GM19193 (cell line): ENCODE measurements around the gene FRAT2.

Experiments
- POLR2A ChIP-seq: IDR thresholded peaks from 4 replicates; pipeline ENCODE4 v1.6.1; 2011; ENCODE audit not compliant: insufficient read depth, insufficient read length; ENCODE audit errors: extremely low read depth

Gene FRAT2

GRCh38 chr10:97334370-97335175, at the start of gene FRAT2:
TSS of gene FRAT2 (minus strand) at chr10:97334729. CDS start at chr10:97334572, 157 bp downstream.
- TF ChIP-seq POLR2A = peak; percentile 34

DNA sequence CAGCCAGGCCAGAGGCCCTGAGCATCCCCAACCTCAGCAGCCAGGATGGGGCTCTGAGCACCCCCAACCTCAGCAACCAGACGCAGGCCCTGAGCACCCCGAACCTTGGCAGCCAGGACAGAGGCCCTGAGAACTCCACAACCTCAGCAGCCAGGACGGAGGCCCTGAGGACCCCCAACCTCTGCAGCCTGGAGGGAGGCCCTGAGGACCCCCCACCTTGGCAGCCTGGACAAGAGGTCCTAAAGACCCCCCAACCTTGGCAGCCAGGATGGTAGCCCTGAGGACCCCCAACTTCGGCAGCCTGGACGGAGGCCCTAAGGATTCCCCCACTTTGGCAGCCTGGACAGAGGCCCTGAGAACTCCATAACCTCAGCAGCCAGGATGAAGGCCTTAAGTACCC, 49.6 kb upstream of the FRAT2 start:
- no peak for TF ChIP-seq POLR2A

- no peak for TF ChIP-seq POLR2A
Observed at GRCh38 chr10:97383159-97383558, 48.6 kb upstream of the FRAT2 start.

DNA sequence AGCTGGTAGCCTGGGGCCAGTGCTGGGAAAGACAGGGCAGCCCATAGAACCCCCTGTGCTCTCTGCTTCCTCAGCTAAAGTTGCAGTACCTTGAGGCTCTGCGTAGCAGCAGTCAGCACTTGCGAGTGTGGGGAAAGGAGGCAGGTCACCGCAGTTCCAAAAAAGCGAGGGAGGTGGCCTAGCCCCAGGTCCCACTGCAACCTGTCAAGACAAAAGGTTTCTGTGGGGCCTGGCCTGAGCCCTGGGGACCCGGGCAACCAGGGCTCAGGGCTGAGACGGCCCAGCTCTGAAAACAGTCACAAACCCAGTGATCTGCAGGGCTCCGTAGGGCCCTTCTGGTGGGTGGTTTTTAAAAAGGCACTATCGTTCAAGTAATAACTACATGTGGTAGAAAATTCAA, 47.1 kb upstream of the FRAT2 start:
- TF ChIP-seq POLR2A = no peak

DNA sequence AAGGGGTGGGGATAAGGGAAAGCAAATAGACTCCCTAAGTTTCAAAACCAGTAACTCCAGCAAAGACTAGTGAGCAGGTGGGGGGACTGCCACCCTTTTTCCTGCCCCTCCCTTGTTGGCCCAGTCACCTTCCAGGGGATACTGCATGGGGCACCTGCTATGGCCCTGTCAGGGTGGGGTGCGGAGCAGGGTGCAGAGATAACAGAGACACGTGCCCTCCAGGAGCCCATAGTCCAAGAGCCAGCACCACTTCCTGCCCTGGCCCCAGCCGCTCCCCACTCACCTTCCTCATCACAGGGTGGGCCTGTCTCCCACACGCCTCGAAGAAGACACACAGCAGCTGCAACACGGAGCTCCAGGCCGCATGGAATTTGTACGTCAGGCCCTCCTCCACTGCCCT, 46.0 kb upstream of the FRAT2 start:
- TF ChIP-seq POLR2A = no peak

GRCh38 chr10:97378933-97379921, 44.7 kb upstream of the FRAT2 start:
- TF ChIP-seq POLR2A = no peak

DNA sequence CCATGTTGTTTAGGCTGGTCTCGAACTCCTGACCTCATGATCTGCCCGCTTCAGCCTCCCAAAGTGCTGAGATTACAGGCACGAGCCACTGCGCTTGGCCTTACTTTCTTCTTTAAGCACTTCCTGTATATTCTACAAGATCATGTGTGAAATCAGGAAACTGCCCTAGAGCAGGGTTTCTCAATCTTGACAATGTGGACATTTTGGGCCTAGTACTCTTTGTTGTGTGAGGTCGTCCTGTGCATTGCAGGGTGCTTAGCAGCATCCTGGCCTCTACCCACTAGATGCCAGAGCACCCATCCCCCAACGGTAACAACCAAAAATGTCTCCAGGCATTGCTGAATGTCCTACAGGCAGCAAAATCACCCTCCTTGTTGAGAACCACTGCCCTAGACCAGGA, 41.9 kb upstream of the FRAT2 start:
- TF ChIP-seq POLR2A = no peak

DNA sequence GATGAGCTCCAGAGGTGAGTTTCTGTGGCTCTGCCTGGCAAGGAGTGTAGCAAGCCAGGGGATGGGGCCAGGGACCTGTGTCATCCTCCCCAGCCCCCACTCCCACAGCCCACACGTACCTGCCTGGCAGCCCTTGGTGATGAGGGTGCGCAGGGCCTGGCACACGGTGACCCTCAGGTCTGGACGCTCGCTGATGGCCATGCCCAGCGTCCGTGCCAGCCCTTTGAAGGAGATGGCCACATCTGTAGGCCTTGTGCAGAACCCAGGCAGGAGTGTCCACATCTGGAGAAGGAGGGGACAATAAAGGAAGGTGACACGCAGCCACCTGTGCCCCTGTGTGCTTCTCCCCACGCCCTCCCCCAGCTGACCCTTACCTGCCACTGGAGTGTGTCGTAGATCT, 38.9 kb upstream of the FRAT2 start:
- TF ChIP-seq POLR2A = no peak

DNA sequence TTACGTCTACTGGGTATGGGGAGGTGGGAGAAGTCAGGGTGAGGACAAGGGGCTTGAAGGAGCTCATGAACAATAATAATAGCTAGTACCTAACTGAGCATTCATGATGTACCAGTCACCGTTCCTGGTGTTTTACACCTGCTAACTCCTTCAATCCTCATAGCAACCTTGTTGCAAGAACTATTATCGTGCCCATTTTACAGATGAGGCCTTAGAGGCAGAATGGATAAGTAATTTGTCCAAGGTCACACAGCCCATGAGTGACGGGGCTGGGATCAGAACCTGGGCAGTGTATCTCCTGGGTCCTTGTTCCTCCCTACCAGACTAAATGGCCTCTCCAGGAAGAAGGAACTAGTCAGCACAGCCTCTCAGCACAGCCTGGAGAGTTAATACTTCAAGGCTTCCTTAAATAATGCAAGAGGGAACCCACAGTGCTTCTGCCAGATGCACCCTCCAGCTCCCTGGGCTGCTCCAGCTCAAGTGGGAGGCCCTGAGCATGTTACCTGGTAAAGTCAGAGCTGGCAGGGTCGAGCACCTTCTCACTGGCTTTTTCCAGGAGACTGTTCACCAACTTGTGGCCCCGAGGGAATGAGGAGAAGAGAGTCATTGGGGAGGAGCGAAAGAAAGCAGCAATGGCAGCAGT, 37.8 kb upstream of the FRAT2 start:
- no peak for TF ChIP-seq POLR2A

- TF ChIP-seq POLR2A = no peak
Observed at GRCh38 chr10:97371696-97372095, 37.2 kb upstream of the FRAT2 start.

GRCh38 chr10:97367126-97367649, 32.7 kb upstream of the FRAT2 start:
- no peak for TF ChIP-seq POLR2A

- no peak for TF ChIP-seq POLR2A
Observed at GRCh38 chr10:97366572-97366971, 32.0 kb upstream of the FRAT2 start.

- TF ChIP-seq POLR2A = no peak
Observed at GRCh38 chr10:97365761-97366351, 31.3 kb upstream of the FRAT2 start.

- TF ChIP-seq POLR2A = no peak
Observed at GRCh38 chr10:97363071-97363470, 28.5 kb upstream of the FRAT2 start.
